Left colon (tissue), 2 donors: Measurements from ENCODE around the gene CLEC14A. TPM values are rescaled to one million over a fixed set of nuclear protein-coding genes. Genes with fewer than 3 reads are reported as not detected.

Experiments
- ATAC-seq: fragments of 200-7000 bp; cut with Tn5 transposase; one replicate; pipeline ENCODE4 v1.9.1; 2020; ENCODE audit warnings: mild to moderate bottlenecking, moderate library complexity
- DNase-seq, 2 donors: peaks; one replicate each; pipeline ENCODE4 v3.0.0-alpha.2; 2020
- intact Hi-C, 2 donors: fragments of 100-400 bp; cut with DNase I in 1 of 2; cut with micrococcal nuclease in 1 of 2; formaldehyde crosslinking; loops; one replicate each; pipeline versions ENCODE4 v1.11.2 to v1.14.0; 2022; cut with DNase I, micrococcal nuclease
- total RNA-seq, 2 donors: library from RNA; stranded (reverse); fragmentation: NEBNext Ultra II Directional; extraction: Animal tissue kit (Norgen Biotek cat#: 25700); gene quantifications; one replicate each; pipeline ENCODE4 v1.2.1, GENCODE V29; 2021
- donor health status: DM: no; HTN: no; CAD: no.
- donor health status: DM: yes; HTN: yes; CAD: no.

Gene CLEC14A
- total RNA-seq, 2 donors from 2014 or later: 5.8 to 7.7 TPM

GRCh38 chr14:38253676-38254075 is 2.2 kb downstream of the CLEC14A start:
- intact Hi-C loops: no loop called here
- ATAC-seq (no peak), DNase-seq (no peak)

- intact Hi-C loops: no loop called here
- ATAC-seq (no peak), DNase-seq (no peak)
Measured at GRCh38 chr14:38252066-38252710, 3.7 kb downstream of the CLEC14A start.

GRCh38 chr14:38250331-38250730 is 5.6 kb downstream of the CLEC14A start:
- intact Hi-C loops: no loop called here
- no peak for ATAC-seq

GRCh38 chr14:38248321-38249028 is 7.4 kb downstream of the CLEC14A start:
- ATAC-seq (no peak), DNase-seq (no peak)
- intact Hi-C loops: no loop called here

More at GRCh38 chr14:38250331-38250730, 5.6 kb downstream of the CLEC14A start:
- DNase-seq: no peak

GRCh38 chr14:38243696-38244240 is 12.1 kb downstream of the CLEC14A start:
- intact Hi-C loops: no loop called here
- ATAC-seq: no peak
- no peak for DNase-seq

- DNase-seq (no peak), ATAC-seq (no peak)
- intact Hi-C loops: no loop called here
Measured at GRCh38 chr14:38238878-38239277, 17.0 kb downstream of the CLEC14A start.

- intact Hi-C loops: no loop called here
- ATAC-seq: no peak
- DNase-seq: no peak
Measured at GRCh38 chr14:38238332-38238731, 17.6 kb downstream of the CLEC14A start.

- DNase-seq (no peak), ATAC-seq (no peak)
- intact Hi-C loops: no loop called here
Measured at GRCh38 chr14:38233218-38233617, 22.7 kb downstream of the CLEC14A start.

GRCh38 chr14:38226366-38226765 is 29.5 kb downstream of the CLEC14A start:
- ATAC-seq (no peak), DNase-seq (no peak)
- intact Hi-C loops: no loop called here

GRCh38 chr14:38225946-38226345 is 29.9 kb downstream of the CLEC14A start:
- DNase-seq (no peak), ATAC-seq (no peak)
- intact Hi-C loops: no loop called here

- ATAC-seq: no peak
- DNase-seq: no peak
- intact Hi-C loops: no loop called here
Measured at GRCh38 chr14:38224338-38224737, 31.6 kb downstream of the CLEC14A start.

GRCh38 chr14:38221077-38221476 is 34.8 kb downstream of the CLEC14A start:
- DNase-seq (no peak), ATAC-seq (no peak)
- intact Hi-C loops: no loop called here

- DNase-seq: no peak
- no peak for ATAC-seq
- intact Hi-C loops: no loop called here
Measured at GRCh38 chr14:38217553-38217952, 38.3 kb downstream of the CLEC14A start.

- DNase-seq: no peak
- no peak for ATAC-seq
- intact Hi-C loops: no loop called here
Measured at GRCh38 chr14:38213001-38213400, 42.9 kb downstream of the CLEC14A start.

- DNase-seq (no peak), ATAC-seq (no peak)
- intact Hi-C loops: no loop called here
Measured at GRCh38 chr14:38212111-38212510, 43.8 kb downstream of the CLEC14A start.

- peak in 1 of 2 donors; percentile 6 for DNase-seq
- intact Hi-C loops: no loop called here
- ATAC-seq: no peak
Measured at GRCh38 chr14:38211255-38211735, 44.6 kb downstream of the CLEC14A start.

- DNase-seq: peak in 1 of 2 donors; percentile 27
- intact Hi-C loops: no loop called here
- no peak for ATAC-seq
Measured at GRCh38 chr14:38210587-38211216, 45.2 kb downstream of the CLEC14A start.

GRCh38 chr14:38209572-38210557 is 46.0 kb downstream of the CLEC14A start:
- intact Hi-C loops: no loop called here
- peak in 1 of 2 donors; percentile 24 for DNase-seq
- ATAC-seq: no peak
